ENCODE data around the gene SLC2A9. TPM values are rescaled to one million over a fixed set of nuclear protein-coding genes. Genes with fewer than 3 reads are reported as not detected.

SLC2A9 gene
- total RNA-seq, 1 donor from 2014 or later, result 3.4 TPM

GRCh38 chr4:10053635-10054453 is 32.5 kb upstream of the SLC2A9 start:
- no peaks in the 10 kb centered on the region for H3K27me3 Mint-ChIP-seq (ENCODE audit: insufficient read depth)
- peaks cover 5% of the 10 kb centered on the region for H3K36me3 Mint-ChIP-seq (ENCODE audit: low read depth)
- intact Hi-C loops (cut with micrococcal nuclease), result no loop called here
- H3K4me1 Mint-ChIP-seq (ENCODE audit: low read depth), result no peaks in the 10 kb centered on the region
- H3K9me3 Mint-ChIP-seq, result no peaks in the 10 kb centered on the region
- H3K4me3 Mint-ChIP-seq, result no peak overlapping the region
- no peak overlapping the region for H3K27ac Mint-ChIP-seq
- DNase-seq (ENCODE audit: low spot score), result no peak

- DNase-seq (ENCODE audit: low spot score), result no peak
- H3K9me3 Mint-ChIP-seq, result no peaks in the 10 kb centered on the region
- H3K36me3 Mint-ChIP-seq (ENCODE audit: low read depth), result peaks cover 5% of the 10 kb centered on the region
- no peaks in the 10 kb centered on the region for H3K27me3 Mint-ChIP-seq (ENCODE audit: insufficient read depth)
- no peak overlapping the region for H3K27ac Mint-ChIP-seq
- intact Hi-C loops (cut with micrococcal nuclease), result no loop called here
- no peak overlapping the region for H3K4me3 Mint-ChIP-seq
- H3K4me1 Mint-ChIP-seq (ENCODE audit: low read depth), result peaks cover 9% of the 10 kb centered on the region
These were observed 30.3 kb upstream of the SLC2A9 start for GRCh38 chr4:10051517-10052135.

- intact Hi-C loops (cut with micrococcal nuclease), result no loop called here
- no peaks in the 10 kb centered on the region for H3K27me3 Mint-ChIP-seq (ENCODE audit: insufficient read depth)
- no peak for DNase-seq (ENCODE audit: low spot score)
These were observed 29.4 kb upstream of the SLC2A9 start for GRCh38 chr4:10050721-10051120.

GRCh38 chr4:10050261-10050661 is 29.0 kb upstream of the SLC2A9 start:
- Mint-ChIP-seq H3K27ac (no peak overlapping the region), H3K27me3 (ENCODE audit: insufficient read depth) (no peaks in the 10 kb centered on the region), H3K4me1 (ENCODE audit: low read depth) (peaks cover 9% of the 10 kb centered on the region), H3K4me3 (no peak overlapping the region), H3K36me3 (ENCODE audit: low read depth) (no peaks in the 10 kb centered on the region), H3K9me3 (no peaks in the 10 kb centered on the region)
- intact Hi-C loops (cut with micrococcal nuclease), result no loop called here
- DNase-seq (ENCODE audit: low spot score), result no peak

More at GRCh38 chr4:10050721-10051120, 29.4 kb upstream of the SLC2A9 start:
- peaks cover 2% of the 10 kb centered on the region for H3K36me3 Mint-ChIP-seq (ENCODE audit: low read depth)
- peaks cover 9% of the 10 kb centered on the region for H3K4me1 Mint-ChIP-seq (ENCODE audit: low read depth)
- no peak overlapping the region for H3K4me3 Mint-ChIP-seq
- H3K27ac Mint-ChIP-seq, result no peak overlapping the region
- no peaks in the 10 kb centered on the region for H3K9me3 Mint-ChIP-seq

GRCh38 chr4:10048941-10049697 is 27.8 kb upstream of the SLC2A9 start:
- no peak overlapping the region for H3K27ac Mint-ChIP-seq

GRCh38 chr4:10047967-10048366 is 26.7 kb upstream of the SLC2A9 start:
- H3K27ac Mint-ChIP-seq, result no peak overlapping the region

More at GRCh38 chr4:10048941-10049697, 27.8 kb upstream of the SLC2A9 start:
- intact Hi-C loops (cut with micrococcal nuclease), result no loop called here
- DNase-seq (ENCODE audit: low spot score), result no peak
- Mint-ChIP-seq H3K27me3 (ENCODE audit: insufficient read depth) (no peaks in the 10 kb centered on the region), H3K4me1 (ENCODE audit: low read depth) (peaks cover 9% of the 10 kb centered on the region), H3K4me3 (no peak overlapping the region), H3K9me3 (no peaks in the 10 kb centered on the region), H3K36me3 (ENCODE audit: low read depth) (no peaks in the 10 kb centered on the region)

GRCh38 chr4:10046471-10046870 is 25.2 kb upstream of the SLC2A9 start:
- Mint-ChIP-seq H3K4me3 (no peak overlapping the region), H3K27ac (no peak overlapping the region), H3K36me3 (ENCODE audit: low read depth) (no peaks in the 10 kb centered on the region), H3K4me1 (ENCODE audit: low read depth) (peaks cover 9% of the 10 kb centered on the region), H3K27me3 (ENCODE audit: insufficient read depth) (no peaks in the 10 kb centered on the region), H3K9me3 (peaks cover 14% of the 10 kb centered on the region)
- intact Hi-C loops (cut with micrococcal nuclease), result no loop called here
- no peak for DNase-seq (ENCODE audit: low spot score)

More at GRCh38 chr4:10047967-10048366, 26.7 kb upstream of the SLC2A9 start:
- Mint-ChIP-seq H3K9me3 (peaks cover 6% of the 10 kb centered on the region), H3K4me1 (ENCODE audit: low read depth) (peaks cover 9% of the 10 kb centered on the region), H3K27me3 (ENCODE audit: insufficient read depth) (no peaks in the 10 kb centered on the region), H3K36me3 (ENCODE audit: low read depth) (no peaks in the 10 kb centered on the region), H3K4me3 (no peak overlapping the region)
- no peak for DNase-seq (ENCODE audit: low spot score)
- intact Hi-C loops (cut with micrococcal nuclease), result no loop called here

- H3K36me3 Mint-ChIP-seq (ENCODE audit: low read depth), result no peaks in the 10 kb centered on the region
These were observed 24.2 kb upstream of the SLC2A9 start for GRCh38 chr4:10045481-10045880.

GRCh38 chr4:10041036-10041435 is 19.7 kb upstream of the SLC2A9 start:
- Mint-ChIP-seq H3K27me3 (ENCODE audit: insufficient read depth) (no peaks in the 10 kb centered on the region), H3K36me3 (ENCODE audit: low read depth) (no peaks in the 10 kb centered on the region), H3K27ac (no peak overlapping the region), H3K4me3 (no peak overlapping the region), H3K9me3 (peaks cover 14% of the 10 kb centered on the region), H3K4me1 (ENCODE audit: low read depth) (no peaks in the 10 kb centered on the region)
- intact Hi-C loops (cut with micrococcal nuclease), result no loop called here
- DNase-seq (ENCODE audit: low spot score), result no peak

More at GRCh38 chr4:10045481-10045880, 24.2 kb upstream of the SLC2A9 start:
- Mint-ChIP-seq H3K9me3 (peaks cover 14% of the 10 kb centered on the region), H3K4me1 (ENCODE audit: low read depth) (peaks cover 9% of the 10 kb centered on the region), H3K27ac (no peak overlapping the region), H3K4me3 (no peak overlapping the region), H3K27me3 (ENCODE audit: insufficient read depth) (no peaks in the 10 kb centered on the region)
- no peak for DNase-seq (ENCODE audit: low spot score)
- intact Hi-C loops (cut with micrococcal nuclease), result no loop called here

- Mint-ChIP-seq H3K9me3 (peaks cover 14% of the 10 kb centered on the region), H3K27me3 (ENCODE audit: insufficient read depth) (no peaks in the 10 kb centered on the region), H3K4me3 (no peak overlapping the region), H3K36me3 (ENCODE audit: low read depth) (no peaks in the 10 kb centered on the region), H3K4me1 (ENCODE audit: low read depth) (no peaks in the 10 kb centered on the region), H3K27ac (no peak overlapping the region)
- DNase-seq (ENCODE audit: low spot score), result no peak
- intact Hi-C loops (cut with micrococcal nuclease), result no loop called here
These were observed 19.0 kb upstream of the SLC2A9 start for GRCh38 chr4:10040049-10040892.

GRCh38 chr4:10036807-10037342 is 15.6 kb upstream of the SLC2A9 start:
- intact Hi-C loops (cut with micrococcal nuclease), result no loop called here
- H3K27ac Mint-ChIP-seq, result no peak overlapping the region
- H3K4me1 Mint-ChIP-seq (ENCODE audit: low read depth), result peaks cover 19% of the 10 kb centered on the region
- H3K36me3 Mint-ChIP-seq (ENCODE audit: low read depth), result no peaks in the 10 kb centered on the region
- no peak for DNase-seq (ENCODE audit: low spot score)
- H3K4me3 Mint-ChIP-seq, result no peak overlapping the region
- H3K27me3 Mint-ChIP-seq (ENCODE audit: insufficient read depth), result peaks cover 3% of the 10 kb centered on the region
- no peaks in the 10 kb centered on the region for H3K9me3 Mint-ChIP-seq

- Mint-ChIP-seq H3K27me3 (ENCODE audit: insufficient read depth) (peaks cover 3% of the 10 kb centered on the region), H3K4me1 (ENCODE audit: low read depth) (peaks cover 19% of the 10 kb centered on the region), H3K4me3 (no peak overlapping the region), H3K27ac (no peak overlapping the region), H3K9me3 (no peaks in the 10 kb centered on the region), H3K36me3 (ENCODE audit: low read depth) (no peaks in the 10 kb centered on the region)
- intact Hi-C loops (cut with micrococcal nuclease), result no loop called here
- no peak for DNase-seq (ENCODE audit: low spot score)
These were observed 13.8 kb upstream of the SLC2A9 start for GRCh38 chr4:10035130-10035529.
